Measurements from ENCODE around the gene LRRIQ1. TPM values are rescaled to one million over a fixed set of nuclear protein-coding genes. Genes with fewer than 3 reads are reported as not detected.

The LRRIQ1 gene
- total and polyA plus RNA-seq, 2 of the 13 experiments (the other 11 are each of a cell fraction or from before 2014, with no cell fraction given): not detected

DNA sequence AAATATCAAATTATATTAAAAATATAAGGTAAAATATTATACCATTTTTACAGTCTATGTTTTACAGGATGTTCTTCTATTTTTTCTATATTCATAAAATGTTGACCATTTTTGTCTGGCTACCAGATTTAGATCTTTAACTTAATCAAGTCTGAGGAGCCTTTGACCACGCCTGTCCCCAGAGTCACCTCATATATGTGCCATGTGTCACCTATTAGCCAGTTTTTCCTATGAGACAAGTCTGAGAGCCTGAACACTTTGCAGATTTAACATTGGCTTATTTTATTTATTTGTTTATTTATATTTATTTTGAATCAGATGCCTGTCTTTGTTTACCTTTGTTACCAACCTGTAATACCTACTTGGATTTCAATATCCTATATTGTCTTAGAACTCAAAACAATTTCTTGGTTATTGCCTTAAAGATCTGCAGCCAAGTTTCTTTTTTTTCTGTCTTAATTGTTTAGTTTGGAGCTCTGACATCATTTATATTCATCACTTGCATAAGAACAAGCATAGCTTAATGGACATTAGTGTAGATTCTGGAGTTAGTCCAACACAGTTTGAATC is 127.7 kb downstream of the LRRIQ1 start:
- no peak for FAIRE-seq

DNA sequence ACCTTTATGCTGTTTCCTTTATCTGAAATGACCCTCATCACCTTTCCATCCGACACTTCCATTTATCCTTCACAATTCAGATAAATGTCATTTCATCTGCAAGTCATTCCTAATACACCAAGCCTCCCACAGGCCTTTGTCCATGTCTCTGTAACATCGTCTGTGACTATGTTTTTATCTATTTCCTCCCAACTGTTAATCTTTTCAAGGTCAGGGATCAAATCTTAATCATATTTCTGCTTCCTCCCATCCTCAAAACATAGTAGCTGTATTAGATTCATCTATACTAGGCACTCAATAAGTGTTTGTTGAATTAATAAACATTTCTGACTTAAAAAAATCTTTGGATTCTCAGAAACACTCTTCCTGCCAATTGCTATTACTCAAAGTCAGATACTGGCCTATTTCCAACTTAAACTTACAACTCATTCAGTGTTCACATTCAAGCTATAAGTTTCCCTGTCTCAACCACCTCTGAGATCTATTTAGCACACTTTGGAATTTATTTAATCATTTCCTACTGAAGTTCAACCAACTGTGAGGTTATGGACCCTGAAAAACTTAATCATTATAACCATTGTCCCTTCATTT is 143.6 kb downstream of the LRRIQ1 start:
- H3K27ac ChIP-seq (ENCODE audit: extremely low read length, insufficient read depth, low read length): no peak overlapping the region
- H4K20me1 ChIP-seq (ENCODE audit: insufficient read depth, low read length): no peaks in the 10 kb centered on the region
- ATAC-seq (no peak), FAIRE-seq (no peak), DNase-seq (ENCODE audit: low spot score) (no peak)
- no peak overlapping the region for H3K9ac ChIP-seq (ENCODE audit: insufficient read depth, low read depth, low read length)
- H3K9me3 ChIP-seq (ENCODE audit: low read length): no peaks in the 10 kb centered on the region
- H3K4me3 ChIP-seq (replicated peaks in 1 of 3; ENCODE audit: insufficient read depth in 1 of 3, low read depth in 2 of 3, low read length in 3 of 3): no peak overlapping the region
- no peak overlapping the region for H2AFZ ChIP-seq (ENCODE audit: low read length)
- CTCF ChIA-PET (ENCODE audit: low intra/inter-chr PET ratio, low total read pairs): no interaction called here
- in situ Hi-C loops (cut with HindIII; ENCODE audit: extremely low pct_ligation_motif_present, low pct_unique_long_range_greater_than_20kb): no loop called here
- H3K27me3 ChIP-seq (ENCODE audit: control insufficient read depth in 1 of 2, insufficient read depth in 2 of 2, low read length in 2 of 2): no peaks in the 10 kb centered on the region
- no peaks in the 10 kb centered on the region for H3K36me3 ChIP-seq (replicated peaks in 1 of 2; ENCODE audit: control insufficient read depth in 1 of 2, insufficient read depth in 2 of 2, low read length in 2 of 2)
- H3K4me2 ChIP-seq (ENCODE audit: low read depth, low read length): no peak overlapping the region
- no peaks in the 10 kb centered on the region for H3K4me1 ChIP-seq (ENCODE audit: insufficient read depth, low read length)
- no TSS peak for BruUV-seq (replicated peaks)
- intact Hi-C loops (cut with micrococcal nuclease; ENCODE audit: unreplicated experiment): no loop called here
- WGBS (ENCODE audit: low lambda C conversion rate): 3% methylated on average over 2 of the region's 2 CpGs
- H3K79me2 ChIP-seq (ENCODE audit: insufficient read depth, low read length): no peaks in the 10 kb centered on the region
- POLR2A ChIA-PET: no interaction called here
- TF ChIP-seq ZNF333 (CRISPR knock-in tag; IDR thresholded peaks at IDR 0.05; ENCODE audit: borderline replicate concordance) (no peak), IRF2 (CRISPR knock-in tag; IDR thresholded peaks at IDR 0.05) (no peak), CHCHD3 (CRISPR knock-in tag; IDR thresholded peaks at IDR 0.05) (no peak), PRMT3 (CRISPR knock-in tag; IDR thresholded peaks at IDR 0.05; ENCODE audit: borderline replicate concordance, low read depth) (no peak), MTF1 (CRISPR knock-in tag; IDR thresholded peaks at IDR 0.05) (no peak), ZNF598 (CRISPR knock-in tag; IDR thresholded peaks at IDR 0.05; ENCODE audit: borderline replicate concordance) (no peak), MLLT10 (CRISPR knock-in tag; IDR thresholded peaks at IDR 0.05) (no peak), PHB2 (IDR thresholded peaks at IDR 0.05; ENCODE audit: partially characterized antibody) (no peak), PCBP2 (optimal IDR thresholded peaks at IDR 0.05; ENCODE audit: low read depth, low read length, poor library complexity, severe bottlenecking) (no peak), SMAD3 (CRISPR knock-in tag; IDR thresholded peaks at IDR 0.05) (no peak), TSC22D2 (CRISPR knock-in tag; IDR thresholded peaks at IDR 0.05; ENCODE audit: borderline replicate concordance) (no peak), ZNF883 (CRISPR knock-in tag; IDR thresholded peaks at IDR 0.05; ENCODE audit: not compliant biosample characterization) (no peak), GABPA (IDR thresholded peaks at IDR 0.05; ENCODE audit: low read depth, low read length) (no peak), GABPA (CRISPR knock-in tag; IDR thresholded peaks at IDR 0.05; ENCODE audit: low read depth) (no peak)

More for the DNA sequence above, 127.7 kb downstream of the LRRIQ1 start:
- ChIA-PET POLR2A (no interaction called here), CTCF (ENCODE audit: low intra/inter-chr PET ratio, low total read pairs) (no interaction called here)
- H3K9ac ChIP-seq (ENCODE audit: insufficient read depth, low read depth, low read length): no peak overlapping the region
- H3K9me3 ChIP-seq (ENCODE audit: low read length): no peaks in the 10 kb centered on the region
- H3K4me2 ChIP-seq (ENCODE audit: low read depth, low read length): no peak overlapping the region
- in situ Hi-C loops (cut with HindIII; ENCODE audit: extremely low pct_ligation_motif_present, low pct_unique_long_range_greater_than_20kb): no loop called here
- H3K36me3 ChIP-seq (replicated peaks in 1 of 2; ENCODE audit: control insufficient read depth in 1 of 2, insufficient read depth in 2 of 2, low read length in 2 of 2): no peaks in the 10 kb centered on the region
- 0% methylated on average over 1 of the region's 1 CpG for WGBS (ENCODE audit: low lambda C conversion rate)
- intact Hi-C loops (cut with micrococcal nuclease; ENCODE audit: unreplicated experiment): no loop called here
- BruUV-seq (replicated peaks): no TSS peak
- H4K20me1 ChIP-seq (ENCODE audit: insufficient read depth, low read length): no peaks in the 10 kb centered on the region
- no peak overlapping the region for H3K4me3 ChIP-seq (replicated peaks in 1 of 3; ENCODE audit: insufficient read depth in 1 of 3, low read depth in 2 of 3, low read length in 3 of 3)
- H3K79me2 ChIP-seq (ENCODE audit: insufficient read depth, low read length): no peaks in the 10 kb centered on the region
- H2AFZ ChIP-seq (ENCODE audit: low read length): no peak overlapping the region
- no peaks in the 10 kb centered on the region for H3K27me3 ChIP-seq (ENCODE audit: control insufficient read depth in 1 of 2, insufficient read depth in 2 of 2, low read length in 2 of 2)
- TF ChIP-seq ZNF44 (CRISPR knock-in tag; IDR thresholded peaks at IDR 0.05): no peak
- no peak for TF ChIP-seq ZSCAN21 (CRISPR knock-in tag; IDR thresholded peaks at IDR 0.05; ENCODE audit: borderline replicate concordance)
- TF ChIP-seq ZBTB38 (CRISPR knock-in tag; IDR thresholded peaks at IDR 0.05): no peak
- no peak for TF ChIP-seq ZNF207 (IDR thresholded peaks at IDR 0.05; ENCODE audit: borderline replicate concordance)
- TF ChIP-seq HES4 (CRISPR knock-in tag; IDR thresholded peaks at IDR 0.05; ENCODE audit: borderline replicate concordance): no peak
- TF ChIP-seq, protein P1, sequence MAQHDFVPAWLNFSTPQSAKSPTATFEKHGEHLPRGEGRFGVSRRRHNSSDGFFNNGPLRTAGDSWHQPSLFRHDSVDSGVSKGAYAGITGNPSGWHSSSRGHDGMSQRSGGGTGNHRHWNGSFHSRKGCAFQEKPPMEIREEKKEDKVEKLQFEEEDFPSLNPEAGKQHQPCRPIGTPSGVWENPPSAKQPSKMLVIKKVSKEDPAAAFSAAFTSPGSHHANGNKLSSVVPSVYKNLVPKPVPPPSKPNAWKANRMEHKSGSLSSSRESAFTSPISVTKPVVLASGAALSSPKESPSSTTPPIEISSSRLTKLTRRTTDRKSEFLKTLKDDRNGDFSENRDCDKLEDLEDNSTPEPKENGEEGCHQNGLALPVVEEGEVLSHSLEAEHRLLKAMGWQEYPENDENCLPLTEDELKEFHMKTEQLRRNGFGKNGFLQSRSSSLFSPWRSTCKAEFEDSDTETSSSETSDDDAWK (CRISPR knock-in tag; IDR thresholded peaks at IDR 0.05): no peak
- TF ChIP-seq HMG20B (CRISPR knock-in tag; conservative IDR thresholded peaks at IDR 0.05): no peak
- TF ChIP-seq RAD21 (CRISPR knock-in tag; IDR thresholded peaks at IDR 0.05): no peak
- TF ChIP-seq GATAD2A (CRISPR knock-in tag; IDR thresholded peaks at IDR 0.05): no peak
- no peak for TF ChIP-seq ZNF383 (CRISPR knock-in tag; IDR thresholded peaks at IDR 0.05; ENCODE audit: borderline replicate concordance)
- TF ChIP-seq ZNF598 (CRISPR knock-in tag; IDR thresholded peaks at IDR 0.05; ENCODE audit: borderline replicate concordance): no peak
- no peak overlapping the region for H3K27ac ChIP-seq (ENCODE audit: extremely low read length, insufficient read depth, low read length)
- no peak for ATAC-seq
- H3K4me1 ChIP-seq (ENCODE audit: insufficient read depth, low read length): no peaks in the 10 kb centered on the region
- no peak for DNase-seq (ENCODE audit: low spot score)
